HepG2 (cell line): ENCODE data around the gene XG. TPM values are rescaled to one million over a fixed set of nuclear protein-coding genes. Genes with fewer than 3 reads are reported as not detected.
A peak's percentile ranks its signal among the peaks of the same experiment; 100 is the strongest.

Source experiments
- ATAC-seq: fragments of 200-7000 bp; cut with Tn5 transposase; 3 replicates; pipeline ENCODE4 v1.9.1; 2020; ENCODE audit warnings: mild to moderate bottlenecking, moderate library complexity
- BruUV-seq: library from RNA; stranded (reverse); fragments of 400-500 nt; replicated peaks from 2 replicates; lab custom pipeline; 2021; lab: Mats Ljungman, UMichigan
- CTCF ChIA-PET: fragments of 300-600 bp; formaldehyde crosslinking; extraction: SDS; loops from one replicate; lab custom pipeline; 2021; ENCODE audit warnings: low total read pairs, inconsistent platforms, low intra/inter-chr PET ratio; lab: Yijun Ruan, JAX
- POLR2A ChIA-PET: fragments of 350-600 bp; sonication (Branson Sonifier 250); formaldehyde crosslinking; loops from one replicate; lab custom pipeline; 2020; ENCODE audit warnings: antibody characterized with exemption, inconsistent platforms; lab: Yijun Ruan, JAX
- DNase-seq: peaks from one replicate; pipeline ENCODE4 v3.0.0-alpha.2; 2015; ENCODE audit warnings: low spot score
- FAIRE-seq: peaks from 3 replicates; lab custom pipeline; 2011; peaks lifted over from hg19 to GRCh38; lab: Jason Lieb, UNC
- H2AFZ ChIP-seq: one replicate; pipeline ENCODE4 v1.6.1; 2011; ENCODE audit warnings: low read length, inconsistent platforms
- H3K27ac ChIP-seq: fragments of 300-600 bp; 3 replicates; pipeline ENCODE4 v1.8.0; 2011; ENCODE audit warnings: mixed run types, mild to moderate bottlenecking, mixed read lengths, low read length, inconsistent platforms; ENCODE audit not compliant: insufficient read depth; ENCODE audit errors: extremely low read length
- H3K27me3 ChIP-seq, 2 experiments: fragments of 200-600 bp in 1 of 2; 2 replicates in 1 of 2; 3 replicates in 1 of 2; pipeline versions ENCODE4 v1.6.0 to v1.8.0; 2011; ENCODE audit warnings: low read length in 2 of 2, mild to moderate bottlenecking in 2 of 2, moderate library complexity in 2 of 2, inconsistent platforms in 1 of 2; ENCODE audit not compliant: insufficient read depth in 2 of 2, control insufficient read depth in 1 of 2
- H3K36me3 ChIP-seq, 2 experiments: fragments of 200-600 bp in 1 of 2; replicated peaks in 1 of 2; 2 replicates in 1 of 2; 3 replicates in 1 of 2; pipeline versions ENCODE4 v1.5.1 to v1.8.0; 2011; ENCODE audit warnings: low read length in 2 of 2, inconsistent platforms in 1 of 2; ENCODE audit not compliant: insufficient read depth in 2 of 2, control insufficient read depth in 1 of 2
- H3K4me1 ChIP-seq: 2 replicates; pipeline ENCODE4 v1.5.1; 2012; ENCODE audit warnings: low read length, inconsistent platforms; ENCODE audit not compliant: insufficient read depth
- H3K4me2 ChIP-seq: 2 replicates; pipeline ENCODE4 v1.6.0; 2011; ENCODE audit warnings: low read depth, low read length, inconsistent platforms
- H3K4me3 ChIP-seq, 3 experiments: fragments of 200-600 bp in 1 of 3; sonication (generic), shearing (Covaris generic) in 1 of 3; replicated peaks in 1 of 3; 2 replicates each; pipeline ENCODE4 v1.5.1; 2011 to 2016; ENCODE audit warnings: low read length in 3 of 3, inconsistent platforms in 2 of 3, low read depth in 2 of 3, mild to moderate bottlenecking in 2 of 3, control low read depth in 1 of 3, mixed read lengths in 1 of 3; ENCODE audit not compliant: insufficient read depth in 1 of 3
- H3K79me2 ChIP-seq: one replicate; pipeline ENCODE4 v1.6.1; 2011; ENCODE audit warnings: low read length, inconsistent platforms; ENCODE audit not compliant: insufficient read depth
- H3K9ac ChIP-seq: 2 replicates; pipeline ENCODE4 v1.6.0; 2011; ENCODE audit warnings: mild to moderate bottlenecking, low read depth, low read length, inconsistent platforms; ENCODE audit not compliant: insufficient read depth
- H3K9me3 ChIP-seq: 2 replicates; pipeline ENCODE4 v1.5.1; 2012; ENCODE audit warnings: mild to moderate bottlenecking, low read length
- H4K20me1 ChIP-seq: 2 replicates; pipeline ENCODE4 v1.6.0; 2011; ENCODE audit warnings: inconsistent platforms, mild to moderate bottlenecking, low read length, moderate library complexity; ENCODE audit not compliant: insufficient read depth
- CHCHD3 ChIP-seq: sonication (generic); formaldehyde crosslinking; IDR thresholded peaks from 2 replicates; pipeline ENCODE4 v1.8.0; 2022; ENCODE audit warnings: mild to moderate bottlenecking, missing genetic modification reagents, moderate library complexity
- ELF3 ChIP-seq: IDR thresholded peaks from 2 replicates; pipeline ENCODE4 v1.6.1; 2016; ENCODE audit warnings: missing genetic modification reagents, missing compliant biosample characterization
- HIVEP1 ChIP-seq: sonication (generic); formaldehyde crosslinking; IDR thresholded peaks from 2 replicates; pipeline ENCODE4 v1.4.0; 2020; ENCODE audit warnings: mild to moderate bottlenecking, missing genetic modification reagents
- POGZ ChIP-seq: sonication (generic); formaldehyde crosslinking; IDR thresholded peaks from 2 replicates; pipeline ENCODE4 v1.4.0; 2020; ENCODE audit warnings: mild to moderate bottlenecking, missing genetic modification reagents
- RBM39 ChIP-seq: fragments of 200-400 bp; formaldehyde crosslinking; IDR thresholded peaks from one replicate; pipeline ENCODE4 v1.6.1; 2018; ENCODE audit warnings: antibody characterized with exemption, mild to moderate bottlenecking, low read depth, low read length; ENCODE audit not compliant: poor library complexity, severe bottlenecking
- SP140L ChIP-seq: sonication (generic); formaldehyde crosslinking; IDR thresholded peaks from 2 replicates; pipeline ENCODE4 v1.4.0; 2020; ENCODE audit warnings: missing genetic modification reagents, borderline replicate concordance
- SYNCRIP ChIP-seq: fragments of 200-400 bp; formaldehyde crosslinking; IDR thresholded peaks from 2 replicates; pipeline ENCODE4 v1.6.1; 2018; ENCODE audit warnings: mild to moderate bottlenecking, low read depth, low read length; ENCODE audit not compliant: insufficient read depth
- TBX2 ChIP-seq: sonication (generic); formaldehyde crosslinking; IDR thresholded peaks from 2 replicates; pipeline ENCODE4 v1.5.0; 2020; ENCODE audit warnings: missing genetic modification reagents, mild to moderate bottlenecking, borderline replicate concordance
- THYN1 ChIP-seq: sonication (generic); formaldehyde crosslinking; IDR thresholded peaks from 2 replicates; pipeline ENCODE4 v1.8.1; 2023; ENCODE audit warnings: low read depth, mild to moderate bottlenecking, moderate library complexity, missing genetic modification reagents, borderline replicate concordance
- ZKSCAN8 ChIP-seq: IDR thresholded peaks from 2 replicates; pipeline ENCODE4 v1.6.1; 2016; ENCODE audit warnings: borderline replicate concordance, missing genetic modification reagents, missing compliant biosample characterization
- ZNF251 ChIP-seq: sonication (generic); formaldehyde crosslinking; IDR thresholded peaks from 2 replicates; pipeline ENCODE4 v1.9.0; 2021; ENCODE audit warnings: mild to moderate bottlenecking, missing genetic modification reagents
- ZNF530 ChIP-seq: sonication (generic); formaldehyde crosslinking; IDR thresholded peaks from 2 replicates; pipeline ENCODE4 v1.5.0; 2020; ENCODE audit warnings: low read depth, mild to moderate bottlenecking, missing genetic modification reagents
- WGBS: methylation state at CpG from one replicate; pipeline ENCODE4 v1.1.6; 2017; ENCODE audit warnings: low lambda C conversion rate; 5-methylcytosine and 5-hydroxymethylcytosine counted together
- in situ Hi-C: cut with HindIII; loops from 2 replicates; pipeline ENCODE4 v1.10.0; 2017; ENCODE audit warnings: low pct_unique_long_range_greater_than_20kb; ENCODE audit not compliant: extremely low pct_ligation_motif_present
- intact Hi-C: fragments of 100-400 bp; cut with micrococcal nuclease; formaldehyde crosslinking; loops from one replicate; pipeline ENCODE4 v1.10.0; 2022; ENCODE audit not compliant: unreplicated experiment
- polyA plus RNA-seq, 8 experiments: library from polyadenylated mRNA; depleted of rRNA in 3 of 8; stranded (reverse) in 7 of 8; unstranded in 1 of 8; fragments of >200 nt; fragmentation: Illumina TruSeq in 4 of 8; extraction: Trizol in 4 of 8; gene quantifications; 2 replicates each; pipeline versions ENCODE4 v1.2.1 to v1.2.3, GENCODE V29; 2011 to 2016; ENCODE audit warnings: low read depth in 4 of 8, missing spikeins in 1 of 8, mixed read lengths in 1 of 8; ENCODE audit not compliant: insufficient read depth in 1 of 8
- total RNA-seq, 5 experiments: library from RNA; depleted of rRNA; stranded (reverse); fragments of >200 nt; fragmentation: Illumina TruSeq; extraction: Trizol; gene quantifications; 2 replicates each; pipeline ENCODE4 v1.2.3, GENCODE V29; 2016; ENCODE audit warnings: low read depth in 1 of 5
- TF ChIP-seq, protein P1 (sequence below): sonication (generic); formaldehyde crosslinking; IDR thresholded peaks from 2 replicates; pipeline ENCODE4 v1.5.0; 2020; ENCODE audit warnings: mild to moderate bottlenecking, low read depth, missing genetic modification reagents, borderline replicate concordance
- TF ChIP-seq, protein P2 (sequence below): sonication (generic); formaldehyde crosslinking; IDR thresholded peaks from 2 replicates; pipeline ENCODE4 v1.9.0; 2021; ENCODE audit warnings: missing genetic modification reagents, borderline replicate concordance

XG gene
- total and polyA plus RNA-seq, 2 of the 13 experiments (the other 11 are each of a cell fraction or from before 2014, with no cell fraction given), result not detected

DNA sequence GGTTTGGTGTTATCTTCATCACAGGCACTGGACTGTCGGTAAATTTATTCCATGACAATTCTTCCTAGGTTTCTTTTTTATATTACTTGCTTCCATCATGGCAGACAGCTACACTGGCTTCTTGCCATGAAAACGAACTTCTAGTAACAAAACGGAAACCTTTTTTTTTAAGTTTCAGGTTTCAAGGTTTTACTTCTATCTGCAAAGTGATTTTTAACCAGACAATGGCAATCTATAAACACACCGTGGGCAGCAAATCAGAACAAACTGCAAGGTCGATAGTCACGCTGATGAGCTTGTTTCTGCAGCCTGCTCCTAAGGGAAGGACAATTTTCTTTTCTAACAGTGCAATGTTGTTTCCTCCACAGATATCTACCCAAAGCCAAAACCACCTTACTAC lies 29.9 kb downstream of the XG start:
- no peak overlapping the region for H2AFZ ChIP-seq
- no peaks in the 10 kb centered on the region for H3K36me3 ChIP-seq
- no peaks in the 10 kb centered on the region for H3K79me2 ChIP-seq
- H3K9ac ChIP-seq, result peak overlapping the region; percentile 72; the same call in 1 of the 2 replicates
- CTCF ChIA-PET, result no interaction called here
- H3K27me3 ChIP-seq, result no peaks in the 10 kb centered on the region
- intact Hi-C loops (no loop called here), in situ Hi-C loops (no loop called here)
- H4K20me1 ChIP-seq, result no peaks in the 10 kb centered on the region
- POLR2A ChIA-PET, result no interaction called here
- no peaks in the 10 kb centered on the region for H3K9me3 ChIP-seq
- H3K4me3 ChIP-seq, result peak overlapping the region; percentile 42 to 66 (median 64); a peak in 5 of 6 replicates
- no TSS peak for BruUV-seq
- no peak for FAIRE-seq
- H3K4me1 ChIP-seq, result peaks cover 28% of the 10 kb centered on the region
- no peak for DNase-seq
- ATAC-seq, result no peak
- WGBS, result 2% methylated on average over 6 of the region's 6 CpGs
- peak overlapping the region; percentile 83 for H3K4me2 ChIP-seq
- peak overlapping the region; percentile 97 for H3K27ac ChIP-seq
- TF ChIP-seq, protein P1, sequence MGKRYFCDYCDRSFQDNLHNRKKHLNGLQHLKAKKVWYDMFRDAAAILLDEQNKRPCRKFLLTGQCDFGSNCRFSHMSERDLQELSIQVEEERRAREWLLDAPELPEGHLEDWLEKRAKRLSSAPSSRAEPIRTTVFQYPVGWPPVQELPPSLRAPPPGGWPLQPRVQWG (CRISPR knock-in tag), result no peak
- TF ChIP-seq POGZ (CRISPR knock-in tag) (no peak), ZNF530 (CRISPR knock-in tag) (no peak), ZKSCAN8 (no peak), ELF3 (CRISPR knock-in tag) (no peak), ZNF251 (no peak), CHCHD3 (CRISPR knock-in tag) (no peak), HIVEP1 (CRISPR knock-in tag) (no peak), RBM39 (no peak), THYN1 (CRISPR knock-in tag) (no peak), SYNCRIP (no peak), TBX2 (CRISPR knock-in tag) (no peak), SP140L (CRISPR knock-in tag) (no peak)
- TF ChIP-seq, protein P2, sequence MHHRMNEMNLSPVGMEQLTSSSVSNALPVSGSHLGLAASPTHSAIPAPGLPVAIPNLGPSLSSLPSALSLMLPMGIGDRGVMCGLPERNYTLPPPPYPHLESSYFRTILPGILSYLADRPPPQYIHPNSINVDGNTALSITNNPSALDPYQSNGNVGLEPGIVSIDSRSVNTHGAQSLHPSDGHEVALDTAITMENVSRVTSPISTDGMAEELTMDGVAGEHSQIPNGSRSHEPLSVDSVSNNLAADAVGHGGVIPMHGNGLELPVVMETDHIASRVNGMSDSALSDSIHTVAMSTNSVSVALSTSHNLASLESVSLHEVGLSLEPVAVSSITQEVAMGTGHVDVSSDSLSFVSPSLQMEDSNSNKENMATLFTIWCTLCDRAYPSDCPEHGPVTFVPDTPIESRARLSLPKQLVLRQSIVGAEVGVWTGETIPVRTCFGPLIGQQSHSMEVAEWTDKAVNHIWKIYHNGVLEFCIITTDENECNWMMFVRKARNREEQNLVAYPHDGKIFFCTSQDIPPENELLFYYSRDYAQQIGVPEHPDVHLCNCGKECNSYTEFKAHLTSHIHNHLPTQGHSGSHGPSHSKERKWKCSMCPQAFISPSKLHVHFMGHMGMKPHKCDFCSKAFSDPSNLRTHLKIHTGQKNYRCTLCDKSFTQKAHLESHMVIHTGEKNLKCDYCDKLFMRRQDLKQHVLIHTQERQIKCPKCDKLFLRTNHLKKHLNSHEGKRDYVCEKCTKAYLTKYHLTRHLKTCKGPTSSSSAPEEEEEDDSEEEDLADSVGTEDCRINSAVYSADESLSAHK (CRISPR knock-in tag), result no peak
